LoVo (cell line): ENCODE results near the gene C20orf204.

Experiments
- DNase-seq: peaks from one replicate; pipeline ENCODE4 v3.0.0-alpha.2; 2016; ENCODE audit warnings: low spot score

The C20orf204 gene

DNA sequence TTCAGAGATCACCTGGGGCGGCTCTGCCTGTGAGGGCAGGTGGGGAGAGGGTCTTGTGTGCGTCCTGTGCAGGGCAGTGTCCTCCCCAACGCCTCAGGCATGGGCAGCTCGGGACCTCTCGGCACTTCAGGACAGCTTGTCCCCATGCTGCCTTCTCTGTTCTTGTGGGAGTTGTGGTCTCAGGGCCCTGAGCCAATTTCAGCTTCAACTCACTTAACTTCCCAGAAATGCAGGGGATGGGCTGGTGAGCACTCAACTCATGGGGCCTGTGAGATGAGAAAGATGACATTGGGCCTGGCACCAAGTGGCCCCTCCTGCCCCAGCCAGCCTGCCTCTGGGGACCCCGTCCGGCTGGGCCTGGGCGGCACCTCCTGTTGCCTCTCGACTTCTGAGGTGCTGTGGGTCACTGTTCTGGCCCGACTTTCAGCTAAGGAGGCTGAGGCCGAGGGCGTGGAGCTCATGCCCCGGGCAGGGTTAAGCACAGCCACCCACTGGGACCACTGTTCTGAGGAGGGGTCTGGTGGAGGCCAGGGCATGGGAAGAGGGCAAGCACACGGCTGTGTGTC, 36.6 kb downstream of the C20orf204 start:
- DNase-seq, result no peak

- no peak for DNase-seq
Observed at GRCh38 chr20:64073476-64074183, 37.6 kb downstream of the C20orf204 start.

- DNase-seq, result no peak
Observed at GRCh38 chr20:64074184-64074789, 38.3 kb downstream of the C20orf204 start.

- DNase-seq, result no peak
Observed at GRCh38 chr20:64074963-64075362, 39.0 kb downstream of the C20orf204 start.

- no peak for DNase-seq
Observed at GRCh38 chr20:64075556-64075955, 39.6 kb downstream of the C20orf204 start.

GRCh38 chr20:64076061-64076997, 40.3 kb downstream of the C20orf204 start:
- no peak for DNase-seq

GRCh38 chr20:64077094-64077493, 41.1 kb downstream of the C20orf204 start:
- DNase-seq, result no peak

DNA sequence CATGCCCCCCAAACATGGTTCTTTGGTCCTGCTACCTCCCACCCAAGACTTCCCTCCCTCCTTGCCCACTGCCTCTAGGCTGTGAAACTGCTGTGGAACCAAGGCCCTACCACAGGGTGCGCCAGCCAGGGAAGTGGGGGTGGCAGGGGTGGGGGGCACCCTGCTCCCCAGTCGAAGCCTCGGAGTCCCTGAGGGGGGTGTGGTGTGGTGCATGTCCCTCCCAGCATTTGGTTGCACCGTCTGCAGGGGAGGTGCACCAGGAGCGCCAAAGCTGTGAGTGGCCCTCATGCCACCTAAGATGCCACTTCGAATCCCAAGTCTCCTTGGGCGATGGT, 41.5 kb downstream of the C20orf204 start:
- no peak for DNase-seq

DNA sequence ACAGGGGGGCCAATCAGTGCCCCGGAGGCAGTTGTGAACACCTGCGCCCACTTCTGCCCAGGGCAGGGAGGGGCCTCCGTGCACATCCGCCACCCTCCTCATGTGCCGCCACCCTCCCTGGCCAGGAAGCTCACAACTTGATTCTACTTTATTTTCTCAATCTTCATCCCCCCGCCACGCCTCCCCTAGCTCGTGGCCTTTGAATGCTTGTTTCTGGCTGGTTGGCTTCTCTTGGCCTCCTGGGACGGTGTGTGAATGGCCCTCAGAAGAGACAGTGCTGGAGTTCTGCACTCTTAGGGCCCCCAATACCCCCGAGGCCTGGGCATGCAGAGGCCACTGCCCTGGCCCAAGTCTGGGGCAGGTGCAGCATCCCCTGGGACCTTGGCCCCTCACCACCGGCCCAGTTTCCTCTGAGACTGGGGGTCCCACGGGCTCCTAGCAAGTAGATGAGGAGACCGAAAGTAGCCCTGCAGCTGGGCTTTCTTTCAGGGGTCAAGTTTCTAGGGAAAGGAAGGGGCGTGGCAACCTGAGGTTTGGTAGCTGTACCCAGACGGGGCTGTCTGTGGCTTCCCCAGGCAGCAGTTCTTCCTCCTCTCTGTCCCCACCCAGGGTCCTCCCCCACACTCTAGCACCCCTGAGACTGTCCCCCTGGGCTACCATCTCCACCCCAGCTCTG, 42.0 kb downstream of the C20orf204 start:
- DNase-seq, result no peak

GRCh38 chr20:64078934-64079272, 42.9 kb downstream of the C20orf204 start:
- no peak for DNase-seq

- peak; percentile 70 for DNase-seq
Observed at GRCh38 chr20:64079273-64080012, 43.5 kb downstream of the C20orf204 start, which contains the start of gene RGS19. RGS19 (minus strand) TSS chr20:64079518; CDS start chr20:64076886, 2,632 bp downstream.

- DNase-seq, result no peak
Observed at GRCh38 chr20:64080013-64080812, 44.2 kb downstream of the C20orf204 start, which contains the start of gene OPRL1. OPRL1 (plus strand) TSS chr20:64080082; CDS start chr20:64092721, 12,639 bp downstream.

GRCh38 chr20:64080813-64081623, 45.0 kb downstream of the C20orf204 start:
- no peak for DNase-seq

DNA sequence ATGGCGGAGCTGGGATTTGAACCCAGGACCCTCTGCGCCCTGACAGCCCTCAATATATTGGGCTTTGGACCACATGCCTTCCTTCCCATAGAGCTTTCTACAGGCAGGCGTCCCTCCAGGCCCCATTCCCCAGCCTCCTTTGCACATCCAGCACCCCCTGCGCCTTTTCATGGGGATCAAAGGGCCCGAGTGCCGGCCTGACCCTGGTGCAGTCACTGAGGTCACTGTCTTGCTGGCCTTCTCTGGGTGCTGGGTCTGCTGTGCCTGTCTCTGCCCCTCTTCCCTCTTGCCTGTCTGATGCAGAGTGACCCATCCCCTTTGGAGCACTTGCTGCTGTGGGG, 45.6 kb downstream of the C20orf204 start:
- no peak for DNase-seq

GRCh38 chr20:64082126-64082731, 46.2 kb downstream of the C20orf204 start:
- no peak for DNase-seq

DNA sequence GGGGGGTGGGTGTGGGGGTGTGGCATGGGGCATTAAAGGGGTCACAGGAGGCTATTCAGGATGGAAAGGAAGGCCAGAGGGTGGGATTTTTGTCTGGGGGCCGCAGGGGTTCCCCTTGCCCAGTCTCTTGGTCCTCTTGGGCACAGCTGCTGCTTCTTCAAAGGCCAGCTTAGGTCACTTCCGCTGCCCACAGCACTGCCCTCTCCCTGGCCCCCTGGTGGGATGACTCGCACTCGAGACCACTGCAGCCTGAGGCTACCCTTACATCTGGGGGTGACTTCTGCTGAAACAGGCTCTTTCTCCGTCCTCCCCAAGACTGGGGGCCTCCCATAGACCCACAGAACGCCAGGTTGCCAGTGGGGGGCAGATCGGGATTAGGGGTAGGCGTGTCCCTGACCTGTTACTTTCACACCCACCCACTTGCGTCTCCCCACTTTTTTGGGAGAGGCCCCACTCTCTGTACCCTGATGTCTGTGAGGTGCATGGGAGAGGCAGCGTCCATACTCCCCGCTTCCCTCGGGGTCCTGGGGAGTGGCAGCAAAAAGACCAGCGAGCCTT, 46.9 kb downstream of the C20orf204 start:
- no peak for DNase-seq

GRCh38 chr20:64083378-64083803, 47.4 kb downstream of the C20orf204 start:
- no peak for DNase-seq

DNA sequence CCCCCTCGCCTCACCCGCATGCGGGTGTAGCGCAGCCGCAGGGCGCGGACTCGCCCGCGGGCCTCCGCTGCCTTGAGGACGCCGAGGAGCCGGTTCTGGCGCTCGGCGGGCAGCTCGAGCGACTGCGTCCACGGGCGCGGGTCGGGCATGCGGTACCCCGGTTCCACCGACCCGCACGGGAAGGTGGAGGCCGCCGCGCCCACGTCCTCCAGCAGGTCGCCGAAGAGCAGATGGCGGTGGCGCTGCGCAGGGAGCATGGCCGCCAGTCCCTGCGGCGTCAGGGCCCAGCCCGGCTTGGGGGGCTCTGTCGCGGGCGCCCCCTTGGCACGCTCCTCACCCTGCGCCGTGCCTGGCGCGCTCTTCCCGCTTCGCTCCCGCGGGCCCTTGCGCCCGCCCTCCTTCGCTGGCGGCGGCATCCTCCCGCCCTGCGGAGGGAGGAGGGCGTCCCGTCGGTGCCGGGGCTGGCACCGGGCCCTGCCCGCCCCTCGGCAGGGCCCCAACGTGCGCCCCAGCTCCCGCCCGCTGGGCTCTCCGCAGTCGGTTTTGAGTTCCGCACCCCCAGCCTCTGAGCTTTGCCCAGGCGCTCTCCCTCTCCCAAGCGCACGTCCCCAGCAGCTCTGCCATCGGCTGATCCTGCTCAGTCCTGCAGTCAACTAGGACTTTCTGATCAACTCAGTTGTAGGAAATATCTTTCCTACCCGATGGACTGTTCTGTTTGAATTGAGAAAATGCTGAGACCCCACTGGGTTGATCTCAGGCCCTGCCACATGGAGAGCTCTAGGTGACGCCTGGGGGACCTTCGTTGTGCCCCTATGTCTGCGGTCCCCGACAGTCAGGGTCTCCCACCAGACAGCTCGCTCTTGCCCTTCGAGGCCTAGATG, 48.1 kb downstream of the C20orf204 start, which contains the start of gene LKAAEAR1:
TSS of gene LKAAEAR1 (minus strand) at position 595 of the 881 bp plus-strand sequence. CDS start at position 416, 179 bp downstream.
- DNase-seq, result no peak
